Right hindlimb (tissue), 1 donor: ENCODE results near the gene TSPAN11.

Experiments used
- DNase-seq: peaks from one replicate; pipeline ENCODE4 v3.0.0-alpha.2; 2018

Gene TSPAN11

GRCh38 chr12:30913323-30913722 lies 13.2 kb upstream of the TSPAN11 start:
- no peak for DNase-seq

DNA sequence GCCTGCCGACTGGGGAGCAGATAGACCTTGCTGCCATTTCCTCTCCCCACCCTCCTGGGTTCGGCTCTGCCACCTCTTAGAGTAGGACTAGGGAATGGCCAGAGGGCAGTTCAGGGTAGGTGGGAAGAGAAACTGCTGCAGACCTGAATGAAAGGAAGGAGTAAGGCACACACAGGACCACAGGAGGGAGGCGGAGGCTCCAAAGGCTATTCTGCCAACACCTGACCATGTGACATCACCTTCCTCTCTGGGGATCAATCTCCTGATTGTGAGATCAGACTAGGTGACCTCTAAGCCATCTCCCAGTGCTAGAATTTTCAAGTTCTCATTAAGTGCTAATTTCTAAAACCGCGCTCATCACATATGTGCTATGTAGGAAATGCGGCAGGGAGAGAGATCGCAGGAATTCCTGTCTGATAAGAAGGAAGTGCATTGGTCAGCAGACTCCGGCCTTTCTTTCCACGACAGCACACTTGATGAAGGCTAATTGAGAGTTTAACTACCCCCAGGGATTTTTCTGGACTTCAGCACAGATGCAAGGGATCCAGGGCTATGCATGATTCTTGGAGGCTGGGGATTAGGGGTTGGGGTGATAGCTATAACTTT lies 11.5 kb upstream of the TSPAN11 start:
- no peak for DNase-seq

- no peak for DNase-seq
Measured at GRCh38 chr12:30923057-30923456, 3.5 kb upstream of the TSPAN11 start.

DNA sequence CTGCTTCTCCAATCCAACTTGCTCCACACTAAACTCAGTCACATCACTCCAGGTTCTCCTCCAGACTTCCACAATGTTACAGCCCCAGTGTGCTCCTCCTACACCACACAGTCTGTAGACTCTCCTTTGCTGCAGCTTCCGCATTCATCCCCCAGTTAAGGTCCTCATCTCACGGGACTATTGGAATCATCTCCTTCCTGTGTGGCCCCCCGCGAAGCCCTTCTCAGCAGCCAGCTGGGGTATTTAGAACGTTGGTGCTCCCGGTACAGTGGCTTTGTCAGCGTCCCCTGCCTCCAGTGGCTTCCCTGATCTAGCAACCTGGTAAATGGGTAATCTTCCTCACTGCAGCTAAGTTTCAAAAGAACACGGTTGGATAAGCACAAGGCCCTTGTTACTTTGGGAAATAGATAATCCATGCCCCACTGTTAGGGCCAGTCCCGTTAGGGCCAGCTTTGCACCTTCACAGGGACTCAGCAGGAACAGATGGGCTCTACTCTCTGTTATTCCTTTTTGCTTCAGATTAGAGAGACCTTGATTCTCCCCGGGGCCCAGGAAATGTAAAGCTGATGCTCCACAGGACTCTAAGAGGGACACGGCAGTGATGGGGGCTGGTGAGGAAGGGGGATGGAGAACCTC lies 823 bp upstream of the TSPAN11 start:
- DNase-seq = no peak

DNA sequence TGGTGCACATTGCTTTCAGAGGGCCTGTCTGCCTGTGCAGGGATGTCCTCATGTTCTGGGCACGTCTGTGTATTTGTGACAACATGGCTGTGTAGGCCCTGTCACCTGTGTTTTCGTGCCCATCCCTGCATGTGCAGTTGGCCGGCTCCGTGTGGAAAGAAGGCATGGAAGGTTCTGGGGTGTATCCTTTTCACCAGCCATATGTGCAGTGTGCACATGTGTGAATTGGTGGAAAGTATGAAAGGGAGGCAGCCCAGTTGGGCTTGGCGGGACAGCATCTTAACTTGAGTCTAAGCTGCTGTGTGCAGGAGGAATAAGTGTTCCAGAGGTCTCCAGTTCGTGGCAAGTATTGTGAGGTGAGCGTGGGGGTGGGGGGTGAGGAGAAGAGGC lies 669 bp downstream of the TSPAN11 start:
- DNase-seq = no peak

DNA sequence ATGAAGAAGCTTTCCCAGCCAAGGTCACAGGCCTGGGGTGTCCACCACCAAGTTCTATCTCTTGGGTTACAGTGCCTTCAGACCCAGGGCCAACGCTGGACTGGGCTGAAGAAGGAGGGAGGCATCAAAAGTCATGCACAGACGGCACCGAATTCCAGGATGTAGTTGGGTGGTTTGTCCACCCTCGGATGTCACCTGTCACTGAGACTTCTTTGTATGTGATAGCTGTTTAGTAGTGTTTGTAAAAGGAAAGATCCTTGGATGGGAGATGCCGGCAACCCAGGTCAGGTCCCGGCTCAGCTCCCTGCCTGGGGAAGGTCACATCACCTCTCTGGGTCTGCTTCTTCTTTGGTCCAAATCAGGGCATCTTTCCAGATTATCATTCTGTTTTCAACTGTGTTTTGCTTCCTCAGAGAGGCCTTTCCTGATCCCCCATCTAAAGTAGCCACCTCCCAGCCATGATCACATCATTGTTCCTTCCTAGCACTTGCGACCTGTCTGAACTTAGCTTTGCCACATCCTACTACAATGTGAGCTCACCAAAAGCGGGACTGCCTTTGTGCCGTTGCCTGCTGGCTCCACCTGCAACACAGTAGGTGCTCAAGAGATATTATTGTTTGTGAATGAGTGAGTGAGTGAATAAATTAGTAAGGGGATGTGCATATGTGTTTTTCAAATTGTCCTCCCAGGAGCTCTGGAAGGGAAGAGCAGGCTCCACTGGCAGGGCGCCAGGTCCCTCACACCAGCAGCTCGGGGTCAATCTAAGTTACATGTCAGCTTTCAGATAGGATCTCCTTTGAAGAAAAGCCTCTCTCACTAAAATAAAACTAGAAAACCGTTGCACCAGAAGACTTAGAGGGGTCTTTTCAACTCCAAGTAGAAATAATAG lies 2.1 kb downstream of the TSPAN11 start:
- no peak for DNase-seq

- no peak for DNase-seq
Measured at GRCh38 chr12:30930238-30930637, 3.7 kb downstream of the TSPAN11 start.

GRCh38 chr12:30930641-30931040 lies 4.1 kb downstream of the TSPAN11 start:
- no peak for DNase-seq

DNA sequence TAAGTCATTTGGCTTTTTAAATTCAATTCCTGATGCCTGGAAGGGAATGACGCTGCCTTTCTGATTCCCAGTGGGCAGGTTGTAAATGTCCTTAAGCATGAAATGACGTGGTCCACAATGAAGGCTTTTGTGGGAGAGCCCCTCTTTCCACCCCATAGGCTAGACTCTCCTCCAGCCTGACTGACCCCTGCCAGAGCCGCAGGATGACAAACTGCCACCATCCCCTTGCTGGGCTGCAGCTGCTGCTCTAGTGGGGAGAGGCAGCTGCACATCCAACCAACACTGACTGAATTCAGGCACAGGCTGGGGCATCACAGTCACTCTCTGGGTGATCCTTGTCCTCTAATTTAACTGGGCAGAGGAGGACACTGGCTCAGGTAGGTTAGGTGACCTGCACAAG lies 6.3 kb downstream of the TSPAN11 start:
- DNase-seq = no peak

DNA sequence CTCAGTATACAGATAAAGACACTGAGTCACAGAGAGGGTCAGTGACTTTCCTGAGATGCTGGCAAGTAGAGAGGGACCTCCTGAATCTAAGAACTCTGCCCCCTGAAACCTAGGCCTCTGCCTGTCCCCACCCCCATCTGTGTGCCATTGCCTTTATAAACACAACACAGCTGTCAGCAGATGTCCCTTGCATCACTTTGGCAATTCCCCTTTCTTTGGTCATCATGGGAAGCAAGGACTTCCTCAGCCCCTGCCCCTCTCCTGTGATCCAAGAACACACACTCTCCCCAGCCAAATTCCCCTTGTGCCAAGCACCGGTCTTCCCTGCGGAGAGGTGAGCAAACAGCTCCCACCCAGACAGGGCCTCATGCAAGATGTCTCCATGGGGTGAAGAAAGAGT lies 8.3 kb downstream of the TSPAN11 start:
- DNase-seq = no peak

GRCh38 chr12:30936036-30936435 lies 9.5 kb downstream of the TSPAN11 start:
- DNase-seq = no peak

- DNase-seq = no peak
Measured at GRCh38 chr12:30939234-30939633, 12.7 kb downstream of the TSPAN11 start.

DNA sequence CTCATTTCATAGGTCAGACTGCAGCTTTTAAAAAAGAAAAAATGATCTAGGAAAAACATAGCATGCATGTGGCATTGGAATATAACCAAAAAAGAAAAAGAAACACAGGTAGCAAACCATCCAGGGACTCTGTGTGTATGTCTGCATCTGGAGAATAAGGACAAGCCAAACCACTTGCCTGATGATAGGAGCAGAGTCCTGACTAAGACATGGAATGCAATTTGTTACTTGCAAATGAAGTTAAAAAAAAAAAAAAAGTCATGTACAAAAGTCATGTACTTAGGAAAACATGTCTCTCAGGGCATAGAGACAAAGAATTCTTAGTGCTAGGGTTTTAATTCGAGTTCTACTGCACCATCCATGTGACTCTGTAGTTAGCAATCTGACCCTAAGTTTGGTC lies 15.9 kb downstream of the TSPAN11 start:
- DNase-seq = no peak

- DNase-seq = no peak
Measured at GRCh38 chr12:30942936-30943335, 16.4 kb downstream of the TSPAN11 start.

- no peak for DNase-seq
Measured at GRCh38 chr12:30945443-30946164, 19.1 kb downstream of the TSPAN11 start.

DNA sequence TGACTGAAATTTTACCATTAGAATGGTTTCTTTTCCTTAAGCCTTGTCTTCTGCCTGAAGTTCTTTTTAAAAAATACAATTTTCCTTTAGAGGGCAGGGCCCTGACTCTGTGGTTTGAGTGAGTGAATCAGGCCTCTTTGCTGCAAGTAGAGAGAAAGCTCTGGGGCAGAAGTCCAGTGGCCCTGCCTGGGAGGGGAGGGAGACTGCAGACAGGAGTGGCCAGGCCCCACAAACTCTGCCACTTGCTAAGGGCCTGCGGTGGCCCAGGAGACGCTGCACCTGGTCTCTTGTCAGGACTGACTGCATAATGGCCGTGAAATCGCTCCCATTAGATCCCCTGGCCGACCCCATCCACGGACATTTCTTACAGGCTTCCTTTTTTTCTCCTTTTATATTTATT lies 25.5 kb downstream of the TSPAN11 start:
- DNase-seq = no peak

- no peak for DNase-seq
Measured at GRCh38 chr12:30953257-30953656, 26.7 kb downstream of the TSPAN11 start.

DNA sequence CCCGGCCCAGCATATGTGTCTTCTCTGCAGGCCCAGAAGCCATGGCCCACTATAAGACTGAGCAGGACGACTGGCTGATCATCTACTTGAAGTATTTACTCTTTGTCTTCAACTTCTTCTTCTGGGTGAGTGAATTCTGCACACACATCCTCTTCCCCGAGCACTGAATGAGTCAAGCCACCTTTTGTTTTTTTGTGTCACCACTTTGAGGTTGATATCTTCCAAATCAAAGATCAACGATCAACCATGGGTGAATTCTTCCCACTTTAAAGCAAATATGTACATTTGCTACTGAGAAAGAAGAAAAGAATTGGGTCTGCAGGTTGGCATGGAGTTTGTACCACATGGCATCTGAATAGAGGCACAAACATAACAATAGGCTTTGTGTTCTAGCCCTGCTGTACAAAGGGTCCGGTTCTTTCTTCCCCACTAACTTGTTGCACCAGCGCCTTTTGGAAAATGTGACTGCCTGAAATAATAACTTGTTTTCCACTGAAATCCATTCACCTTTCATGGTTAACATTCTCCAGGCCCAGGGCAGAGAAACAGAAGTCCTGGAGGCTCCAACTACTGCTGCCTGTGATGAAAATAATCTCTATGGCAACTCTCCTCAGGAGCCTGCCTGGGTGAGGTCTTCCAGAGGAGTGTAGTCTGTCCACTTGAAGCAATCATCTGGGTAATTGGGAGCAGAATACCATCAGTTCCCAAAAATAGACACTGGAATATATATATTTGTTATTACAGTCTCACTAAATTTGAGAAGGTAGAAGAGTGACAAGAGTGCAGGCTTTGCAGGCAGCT lies 27.6 kb downstream of the TSPAN11 start:
- DNase-seq = no peak

- DNase-seq = no peak
Measured at GRCh38 chr12:30955214-30955613, 28.7 kb downstream of the TSPAN11 start.

GRCh38 chr12:30959110-30959710 lies 32.7 kb downstream of the TSPAN11 start:
- no peak for DNase-seq

DNA sequence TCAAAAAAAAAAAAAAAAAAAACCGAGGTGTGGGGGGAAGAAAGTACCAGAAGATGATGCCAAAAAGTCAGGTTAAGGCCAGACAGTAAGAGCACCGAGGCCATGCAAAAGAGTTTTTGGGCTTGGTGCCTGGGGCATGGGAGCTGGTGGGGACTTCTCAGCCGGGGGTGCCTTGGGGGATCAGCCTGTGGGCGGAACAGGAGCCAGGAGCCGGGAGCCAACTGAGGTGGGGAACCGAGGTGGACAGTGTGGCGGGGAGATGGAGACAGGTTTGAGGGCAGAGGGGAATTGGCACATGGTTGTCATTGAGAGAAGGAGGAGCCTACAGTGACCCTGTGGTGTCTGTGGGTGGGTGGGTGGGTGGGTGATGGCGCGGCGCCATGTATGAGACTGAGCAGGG lies 33.2 kb downstream of the TSPAN11 start:
- no peak for DNase-seq

- DNase-seq = no peak
Measured at GRCh38 chr12:30961030-30961429, 34.5 kb downstream of the TSPAN11 start.
